ENCODE results near the gene PALM. TPM values are rescaled to one million over a fixed set of nuclear protein-coding genes. Genes with fewer than 3 reads are reported as not detected.

PALM gene
- total and polyA plus RNA-seq, 5 donors, result 30.3 to 84.9 (median 41.5) TPM

Other genes with a start within 250 kb of the PALM start
- gene SHC2, start 247.9 kb upstream of the PALM start, total RNA-seq, result 10 to 100 TPM; 14.3 to 20.0 (median 17.6) TPM
- 21.0 TPM for gene SHC2, start 247.9 kb upstream of the PALM start, polyA plus RNA-seq
- under 1 TPM; 0.28 to 0.59 (median 0.36) TPM for gene MADCAM1, start 212.4 kb upstream of the PALM start, total RNA-seq
- gene MADCAM1, start 212.4 kb upstream of the PALM start, polyA plus RNA-seq, result 0.27 TPM
- 10 to 100 TPM; 10.9 to 15.6 (median 14.7) TPM for gene TPGS1, start 201.4 kb upstream of the PALM start, total RNA-seq
- gene TPGS1, start 201.4 kb upstream of the PALM start, polyA plus RNA-seq, result 21.3 TPM
- gene CDC34, start 177.2 kb upstream of the PALM start, total RNA-seq, result 10 to 100 TPM; 66.8 to 78.4 (median 74.3) TPM
- 95.8 TPM for gene CDC34, start 177.2 kb upstream of the PALM start, polyA plus RNA-seq
- gene GZMM, start 164.9 kb upstream of the PALM start, total RNA-seq, result under 1 TPM in 2 of 4 donors, not detected in 2; 0.26 to 0.32 TPM
- 0.43 TPM for gene GZMM, start 164.9 kb upstream of the PALM start, polyA plus RNA-seq
- 1,000 to 10,000 TPM; 1,142 to 1,510 (median 1,274) TPM for gene BSG, start 136.3 kb upstream of the PALM start, total RNA-seq
- gene BSG, start 136.3 kb upstream of the PALM start, polyA plus RNA-seq, result 1,705 TPM
- 10 to 100 TPM; 15.8 to 24.7 (median 21.7) TPM for gene HCN2, start 119.1 kb upstream of the PALM start, total RNA-seq
- 19.3 TPM for gene HCN2, start 119.1 kb upstream of the PALM start, polyA plus RNA-seq
- gene POLRMT, start 75.4 kb upstream of the PALM start, total RNA-seq, result 10 to 100 TPM; 36.1 to 46.4 (median 45.1) TPM
- gene POLRMT, start 75.4 kb upstream of the PALM start, polyA plus RNA-seq, result 36.8 TPM
- gene FGF22, start 69.1 kb upstream of the PALM start, total RNA-seq, result under 1 TPM in 3 of 4 donors, not detected in 1; 0.15 to 0.34 (median 0.17) TPM
- gene FGF22, start 69.1 kb upstream of the PALM start, polyA plus RNA-seq, result 0.23 TPM
- 10 to 100 TPM; 21.7 to 37.6 (median 28.0) TPM for gene RNF126, start 45.7 kb upstream of the PALM start, total RNA-seq
- gene RNF126, start 45.7 kb upstream of the PALM start, polyA plus RNA-seq, result 24.5 TPM
- 100 to 1,000 TPM in 1 of 4 donors, 10 to 100 TPM in 3; 47.1 to 110 (median 61.9) TPM for gene FSTL3, start 32.5 kb upstream of the PALM start, total RNA-seq
- 64.1 TPM for gene FSTL3, start 32.5 kb upstream of the PALM start, polyA plus RNA-seq
- not detected for gene PRSS57, start 13.5 kb upstream of the PALM start, total RNA-seq
- gene PRSS57, start 13.5 kb upstream of the PALM start, polyA plus RNA-seq, result not detected
- under 1 TPM in 1 of 4 donors, not detected in 3; 0.22 TPM for gene MISP, start 42.2 kb downstream of the PALM start, total RNA-seq
- 0.02 TPM for gene MISP, start 42.2 kb downstream of the PALM start, polyA plus RNA-seq
- 100 to 1,000 TPM in 1 of 4 donors, 10 to 100 TPM in 3; 67.5 to 119 (median 82.3) TPM for gene PTBP1, start 88.5 kb downstream of the PALM start, total RNA-seq
- 42.9 TPM for gene PTBP1, start 88.5 kb downstream of the PALM start, polyA plus RNA-seq
- gene PLPPR3, start 113.0 kb downstream of the PALM start, total RNA-seq, result not detected
- 0.05 TPM for gene PLPPR3, start 113.0 kb downstream of the PALM start, polyA plus RNA-seq
- not detected for gene AZU1, start 118.9 kb downstream of the PALM start, total RNA-seq
- 0.11 TPM for gene AZU1, start 118.9 kb downstream of the PALM start, polyA plus RNA-seq
- gene PRTN3, start 132.1 kb downstream of the PALM start, total RNA-seq, result not detected
- not detected for gene PRTN3, start 132.1 kb downstream of the PALM start, polyA plus RNA-seq
- gene ELANE, start 143.4 kb downstream of the PALM start, total RNA-seq, result 1 to 10 TPM in 3 of 4 donors, under 1 TPM in 1; 0.85 to 2.6 (median 1.9) TPM
- 3.4 TPM for gene ELANE, start 143.4 kb downstream of the PALM start, polyA plus RNA-seq
- gene CFD, start 150.7 kb downstream of the PALM start, total RNA-seq, result 100 to 1,000 TPM; 221 to 590 (median 310) TPM
- 869 TPM for gene CFD, start 150.7 kb downstream of the PALM start, polyA plus RNA-seq
- 10 to 100 TPM; 23.9 to 28.4 (median 25.4) TPM for gene MED16, start 184.3 kb downstream of the PALM start, total RNA-seq
- 21.3 TPM for gene MED16, start 184.3 kb downstream of the PALM start, polyA plus RNA-seq
- gene RNU6-9, start 184.5 kb downstream of the PALM start, total RNA-seq, result not detected
- gene RNU6-9, start 184.5 kb downstream of the PALM start, polyA plus RNA-seq, result not detected
- gene R3HDM4, start 204.3 kb downstream of the PALM start, total RNA-seq, result 10 to 100 TPM; 18.6 to 31.2 (median 21.2) TPM
- 25.8 TPM for gene R3HDM4, start 204.3 kb downstream of the PALM start, polyA plus RNA-seq
- not detected for gene KISS1R, start 208.4 kb downstream of the PALM start, total RNA-seq
- not detected for gene KISS1R, start 208.4 kb downstream of the PALM start, polyA plus RNA-seq
- gene ARID3A, start 217.1 kb downstream of the PALM start, total RNA-seq, result 1 to 10 TPM; 4.2 to 6.2 (median 5.6) TPM
- gene ARID3A, start 217.1 kb downstream of the PALM start, polyA plus RNA-seq, result 3.3 TPM